Central memory CD4-positive, alpha-beta T cell (primary cell): Measurements from ENCODE around the gene GLCCI1.

ENCODE experiments used
- DNase-seq: peaks from one replicate; pipeline ENCODE4 v3.0.0; 2022
- total RNA-seq, 3 experiments: gene quantifications; one replicate each; lab custom pipeline; 2026; lab: John Stamatoyannopoulos, UW

GLCCI1 gene
- total RNA-seq: 10.5 to 63.1 (median 45.7) reads per million in 3 experiments

DNA sequence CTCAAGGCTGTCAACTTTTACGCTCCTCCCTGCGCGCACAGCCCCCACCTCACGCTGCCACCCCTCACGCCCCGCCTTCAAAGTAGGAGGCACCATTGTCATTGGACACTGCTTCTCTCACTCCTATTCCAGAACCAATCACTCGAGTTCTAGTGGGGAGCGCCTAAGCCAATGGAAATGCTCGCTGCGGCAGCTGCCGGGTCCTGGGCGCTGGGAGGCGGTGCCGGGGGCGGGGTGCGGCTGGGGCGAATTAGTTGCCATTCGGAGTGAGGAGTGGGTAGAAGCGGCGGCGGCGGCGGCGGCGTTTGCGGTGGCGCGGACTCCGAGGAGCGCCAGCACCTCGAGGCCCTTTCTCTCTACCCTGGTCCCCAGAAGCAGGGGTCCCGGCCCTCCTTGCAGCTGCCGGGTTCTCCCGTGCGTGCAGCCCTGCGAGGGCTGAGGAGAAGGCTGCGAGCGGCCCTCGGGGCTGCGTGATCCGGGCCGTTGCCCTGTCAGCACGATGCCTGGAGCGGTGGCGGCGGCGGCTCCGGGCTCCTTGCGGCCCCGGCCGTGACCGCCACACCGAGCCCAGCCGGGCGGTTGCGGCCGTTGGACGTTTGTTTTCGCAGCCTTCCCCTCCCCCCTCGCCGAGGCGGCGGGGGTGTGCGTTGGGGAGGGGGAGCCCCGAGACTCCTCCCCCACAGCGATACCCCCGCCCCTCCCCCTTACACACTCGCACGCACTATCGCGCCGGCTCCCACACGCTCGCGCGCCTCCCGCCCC lies at the start of gene GLCCI1:
Gene GLCCI1, plus strand, starts transcription at position 253 of the 762 bp plus-strand sequence. CDS start 555 bp downstream, outside the sequence.
- DNase-seq: peak; percentile 97

DNA sequence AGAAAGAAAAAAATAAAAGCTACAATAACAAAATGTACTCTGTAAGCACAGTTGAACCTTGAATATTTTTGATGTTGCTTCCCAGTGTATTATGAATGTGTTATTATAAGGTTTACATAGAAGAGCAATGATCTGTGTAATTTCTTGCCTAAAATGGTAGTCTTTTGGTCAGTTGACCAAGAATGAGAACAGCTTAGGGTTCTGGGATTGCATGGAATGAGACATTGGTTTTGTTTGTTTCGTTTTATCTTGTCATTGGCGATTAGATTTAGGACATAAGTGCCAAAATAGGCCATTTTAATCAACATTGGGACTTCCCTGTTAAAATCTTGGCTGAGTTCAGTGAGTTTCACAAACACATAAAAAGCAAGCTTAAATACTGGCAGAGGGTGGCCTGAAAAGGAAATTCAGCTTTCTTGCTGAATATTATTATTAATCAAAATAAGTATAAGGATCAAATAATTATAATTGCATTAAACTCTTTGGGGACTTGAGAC lies 49.1 kb upstream of the GLCCI1 start:
- no peak for DNase-seq

DNA sequence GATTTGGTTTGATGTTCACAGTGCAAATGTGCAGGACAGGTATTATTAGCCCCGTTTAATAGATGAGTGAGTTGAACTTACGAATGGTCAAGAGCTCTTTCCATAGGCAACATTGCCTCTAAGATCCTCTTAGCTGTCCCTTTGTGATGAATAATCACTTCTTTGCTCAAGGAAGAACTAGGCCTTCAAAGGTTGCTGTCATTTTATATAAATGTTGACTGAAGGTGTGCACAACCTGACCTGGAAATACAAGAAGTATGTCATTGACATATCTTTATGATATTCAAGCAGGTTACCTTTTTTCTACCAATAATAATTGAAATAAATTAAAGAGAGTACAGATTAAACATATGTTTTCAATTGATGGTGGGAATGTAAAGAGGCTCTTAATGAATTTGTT lies 48.5 kb upstream of the GLCCI1 start:
- no peak for DNase-seq

DNA sequence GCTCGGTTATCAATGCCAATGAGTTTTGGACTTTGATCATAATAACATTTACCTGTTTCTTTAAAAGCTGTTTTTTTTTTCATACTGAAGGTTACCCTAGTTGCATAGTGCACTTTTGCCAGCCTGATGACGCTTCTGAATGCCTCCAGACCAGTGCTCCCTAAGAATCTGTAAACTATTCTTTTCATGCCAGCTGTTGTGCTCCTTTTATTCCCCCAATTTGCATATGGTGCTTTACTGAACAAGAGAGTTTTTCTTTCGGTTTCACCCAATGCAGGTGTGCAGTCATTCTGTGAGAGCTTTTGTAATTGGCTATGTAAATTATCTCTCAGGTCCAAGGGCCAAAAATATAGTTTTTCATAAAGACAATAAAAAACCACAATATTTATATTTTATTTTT lies 48.1 kb upstream of the GLCCI1 start:
- DNase-seq: peak; percentile 43

DNA sequence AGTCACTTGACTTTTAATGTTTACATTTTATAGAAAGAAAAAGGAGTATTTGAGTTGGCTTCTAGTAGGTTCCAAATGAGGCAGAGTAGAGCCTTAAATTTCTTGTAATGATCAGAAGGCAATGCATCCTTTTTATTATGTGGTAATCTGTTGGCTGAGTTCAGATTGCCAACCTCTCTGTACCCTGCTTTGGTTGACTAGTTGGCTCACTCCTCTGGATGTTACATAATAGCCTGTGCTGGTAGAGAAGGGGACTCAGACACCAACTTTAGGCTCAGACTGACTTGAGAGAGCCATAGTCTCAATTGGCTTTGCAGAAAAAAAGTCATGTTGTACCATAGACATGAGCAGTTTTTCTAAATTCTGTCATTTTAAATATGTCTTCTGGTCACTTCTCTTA lies 46.8 kb upstream of the GLCCI1 start:
- no peak for DNase-seq

DNA sequence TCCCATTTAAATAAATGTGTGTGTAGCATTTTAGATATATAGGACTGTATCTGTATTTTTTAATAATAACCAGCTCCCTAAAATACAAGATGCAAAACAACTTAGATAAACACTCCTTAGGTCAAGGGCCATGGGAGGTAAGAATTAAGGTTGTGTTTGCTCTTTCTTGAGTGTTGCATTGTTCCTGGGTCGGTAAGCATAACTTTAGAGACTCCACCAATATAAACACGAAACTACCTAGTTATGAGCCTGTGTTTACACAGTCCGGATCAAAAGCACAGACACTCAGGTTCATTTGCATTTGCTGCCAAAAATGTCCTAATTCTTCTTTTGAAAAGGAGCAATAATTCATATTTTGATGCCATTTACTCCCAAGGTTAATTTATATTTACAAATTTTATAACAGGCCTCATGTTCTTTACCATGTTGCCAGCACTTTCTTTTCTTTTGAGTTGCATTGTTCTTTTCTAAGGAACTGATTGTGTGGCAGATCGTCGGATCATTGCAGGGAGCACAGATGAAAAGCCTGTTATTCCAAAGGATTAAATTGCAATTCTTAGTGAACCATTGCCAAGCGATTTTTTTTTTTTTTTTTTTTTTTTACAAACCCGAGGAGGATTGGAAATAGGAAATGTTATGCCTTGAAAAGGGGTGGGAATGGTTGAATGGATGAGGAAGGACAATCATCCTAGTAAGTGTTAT lies 45.8 kb upstream of the GLCCI1 start:
- DNase-seq: no peak

DNA sequence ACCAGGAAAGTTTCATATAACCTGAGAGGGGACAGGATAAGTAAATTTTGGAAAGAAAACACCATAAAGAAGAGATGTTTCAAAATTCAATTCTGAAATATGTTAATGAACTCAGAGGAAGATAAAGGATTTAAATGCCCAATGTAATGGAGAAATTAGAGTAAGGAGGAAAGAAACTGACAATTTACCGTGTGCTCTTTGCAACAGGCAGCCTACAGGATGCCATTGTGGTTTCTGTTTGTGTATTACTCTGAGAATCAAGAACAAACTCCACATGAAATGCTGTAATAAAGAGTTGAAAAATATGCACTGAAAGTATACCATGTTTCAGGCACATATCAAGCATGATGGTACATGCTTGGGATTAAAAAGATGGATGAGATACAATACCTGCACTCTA lies 44.8 kb upstream of the GLCCI1 start:
- no peak for DNase-seq

DNA sequence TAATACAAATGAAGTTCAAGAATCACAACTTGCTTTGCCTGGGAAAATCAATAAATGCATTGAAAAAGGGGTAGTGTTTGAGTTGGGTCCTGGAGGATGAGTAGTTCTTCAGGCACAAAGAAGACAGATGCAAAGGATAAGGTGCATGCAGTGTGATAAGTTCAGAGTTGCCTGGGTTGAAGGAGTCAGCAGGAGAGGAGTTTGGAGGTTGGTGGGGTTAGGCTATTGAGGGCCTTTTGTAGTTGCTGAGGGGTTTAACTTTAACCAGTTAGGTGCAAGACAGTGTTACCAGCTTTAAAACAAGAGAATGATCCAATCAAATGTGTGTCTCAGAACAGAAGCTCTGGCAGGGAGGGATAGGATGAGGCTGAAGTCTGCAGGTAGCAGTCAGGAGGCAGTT lies 44.3 kb upstream of the GLCCI1 start:
- no peak for DNase-seq

DNA sequence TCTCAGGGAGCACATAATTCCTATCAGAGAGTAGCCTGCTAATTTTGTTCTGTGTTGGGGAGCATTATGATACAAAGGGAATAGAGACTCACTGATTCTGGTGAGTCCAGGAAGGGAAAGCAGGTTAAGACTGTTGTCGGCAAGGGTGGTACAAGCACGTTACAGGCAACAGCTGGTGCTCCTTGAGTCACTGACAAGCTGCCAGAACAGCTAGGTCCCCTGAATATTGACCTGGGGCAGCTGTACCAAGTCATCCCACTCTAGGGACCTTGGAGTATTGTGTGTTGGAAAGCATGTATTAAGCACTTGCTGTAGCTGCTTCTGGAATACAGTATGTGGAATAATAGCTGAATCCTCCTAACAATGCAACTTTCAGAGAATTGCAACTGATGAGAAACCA lies 37.0 kb upstream of the GLCCI1 start:
- no peak for DNase-seq

DNA sequence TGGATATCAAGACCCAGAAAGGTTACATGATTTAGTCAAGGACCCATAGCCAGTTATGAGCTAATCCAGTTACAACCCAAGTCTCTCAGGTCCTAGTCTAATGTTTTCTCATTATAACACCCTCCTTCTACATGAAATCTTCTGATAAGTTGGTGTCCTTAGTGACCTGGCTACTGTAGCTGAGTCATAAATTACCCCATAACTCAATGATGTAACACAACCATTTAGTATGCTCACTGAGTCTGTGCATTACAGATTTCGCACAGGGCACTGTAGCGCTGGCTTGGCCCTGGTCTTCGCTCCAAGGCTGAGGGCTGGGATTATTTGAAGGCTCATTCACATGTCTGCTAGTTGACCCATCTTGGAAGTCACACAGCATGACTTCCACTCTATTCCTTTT lies 36.0 kb upstream of the GLCCI1 start:
- no peak for DNase-seq

DNA sequence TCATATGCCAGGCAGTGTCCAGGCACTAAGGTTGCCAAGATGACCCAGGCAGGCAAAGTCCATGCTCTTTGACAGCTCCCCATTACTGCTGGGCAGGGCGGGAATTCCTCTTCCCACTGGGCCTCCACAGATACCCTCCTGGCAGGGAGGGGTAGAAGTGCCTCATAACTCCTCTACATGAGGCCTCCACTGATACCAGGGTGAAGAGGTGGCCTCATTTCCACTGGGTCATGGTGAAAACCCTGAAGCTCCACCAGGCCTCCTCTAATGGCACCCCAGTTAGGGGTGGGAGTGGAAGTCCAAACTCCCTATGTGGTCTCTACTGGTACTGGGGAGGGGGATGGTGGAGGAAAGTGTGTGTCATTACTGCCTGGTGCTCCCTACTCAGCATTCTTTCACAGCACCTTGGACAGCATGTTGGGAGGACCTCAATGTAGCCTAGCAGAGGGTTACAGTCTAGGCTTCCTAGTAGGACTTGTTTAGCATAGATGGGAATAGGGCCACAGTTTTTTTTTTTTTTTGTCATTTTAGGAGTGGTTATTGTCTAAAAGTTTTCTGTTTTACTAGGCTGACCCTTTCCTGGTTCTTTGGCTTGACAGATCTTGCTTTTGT lies 34.6 kb upstream of the GLCCI1 start:
- no peak for DNase-seq

DNA sequence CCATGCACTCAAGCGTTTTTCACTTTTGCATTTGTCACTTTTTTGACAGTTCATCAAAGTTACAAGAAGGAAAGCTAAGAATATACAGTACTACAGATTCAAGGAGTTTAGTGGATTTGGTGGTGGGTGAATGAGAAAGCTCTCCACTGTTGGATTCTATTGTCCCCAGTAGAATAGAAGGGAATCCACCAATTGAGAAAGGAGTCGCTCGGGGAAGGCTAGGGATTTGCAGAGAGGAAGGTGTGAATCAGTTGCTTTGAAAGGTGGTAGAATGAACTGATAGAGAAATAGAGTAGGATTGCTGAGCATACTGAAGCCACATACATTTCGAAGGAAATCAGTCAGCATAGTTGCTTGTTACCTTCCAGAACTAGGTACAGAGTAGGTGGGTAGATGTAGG lies 33.7 kb upstream of the GLCCI1 start:
- DNase-seq: no peak

DNA sequence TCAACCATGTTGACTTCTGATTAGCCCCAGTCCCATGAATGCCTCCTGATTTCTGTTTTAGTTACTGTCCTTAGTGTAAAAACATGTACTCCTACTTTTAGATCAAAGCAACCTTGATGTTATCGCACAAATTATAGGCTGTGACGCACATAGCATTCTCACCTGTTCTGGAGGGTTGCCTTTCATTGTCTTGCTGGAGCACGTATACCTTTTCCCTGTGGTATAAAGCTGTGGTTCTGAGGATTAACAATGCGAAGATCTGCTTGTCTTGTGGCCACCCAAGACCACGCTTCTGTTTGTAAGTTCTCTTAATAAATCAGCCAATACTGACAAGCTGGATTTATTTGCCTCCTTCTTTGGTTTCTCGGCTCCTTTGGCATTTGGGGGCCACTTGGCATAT lies 30.1 kb upstream of the GLCCI1 start:
- DNase-seq: no peak

DNA sequence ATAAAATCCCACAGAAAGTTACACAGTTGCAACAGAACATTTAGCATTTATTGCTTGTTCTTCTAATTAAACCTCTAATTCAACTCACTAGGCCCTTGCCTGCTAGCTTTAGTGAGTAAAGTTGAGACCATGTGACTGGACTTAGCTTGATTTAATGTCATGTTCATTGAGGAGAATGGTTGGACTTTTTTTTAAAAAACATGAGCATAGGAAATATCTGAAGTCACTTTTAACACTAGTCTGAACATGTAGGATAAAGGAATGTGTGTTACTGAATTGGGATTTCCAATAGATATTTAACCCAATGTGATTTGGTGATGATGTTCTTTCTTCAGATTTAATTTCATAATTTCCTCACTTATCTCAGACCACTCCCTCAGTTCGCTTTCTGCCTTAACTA lies 24.6 kb upstream of the GLCCI1 start:
- DNase-seq: no peak

DNA sequence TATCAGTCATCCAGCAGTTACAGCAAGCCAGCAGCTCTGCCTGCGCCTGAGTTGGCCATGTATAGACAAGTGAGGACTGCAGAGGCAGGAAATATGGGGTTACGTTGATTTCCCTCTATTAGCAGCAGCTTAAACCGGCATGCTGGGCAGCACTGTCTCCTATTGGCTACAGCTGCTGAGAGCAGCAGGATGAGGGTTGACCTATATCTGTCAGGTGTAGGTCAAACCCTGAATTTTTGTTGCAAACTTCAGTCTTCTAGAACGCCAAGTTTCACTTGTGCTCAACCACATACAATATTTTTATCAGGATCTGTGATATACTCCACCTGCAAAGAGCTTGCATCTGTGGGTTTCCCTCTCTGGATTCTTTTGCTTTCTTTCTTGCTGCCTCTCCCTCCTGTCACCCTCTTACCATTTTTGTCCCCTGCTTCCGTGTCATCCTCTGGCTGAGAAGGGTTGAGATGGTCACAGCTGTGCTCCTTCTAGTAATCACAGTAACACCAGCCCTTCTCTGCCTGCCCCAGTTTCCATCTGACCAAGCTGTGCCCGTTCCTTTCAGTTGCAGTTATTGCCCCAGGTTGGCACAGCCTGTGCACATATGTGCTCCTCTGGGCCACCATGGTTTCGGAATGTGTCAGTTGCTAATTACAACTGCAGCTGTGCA lies 23.8 kb upstream of the GLCCI1 start:
- peak; percentile 66 for DNase-seq

DNA sequence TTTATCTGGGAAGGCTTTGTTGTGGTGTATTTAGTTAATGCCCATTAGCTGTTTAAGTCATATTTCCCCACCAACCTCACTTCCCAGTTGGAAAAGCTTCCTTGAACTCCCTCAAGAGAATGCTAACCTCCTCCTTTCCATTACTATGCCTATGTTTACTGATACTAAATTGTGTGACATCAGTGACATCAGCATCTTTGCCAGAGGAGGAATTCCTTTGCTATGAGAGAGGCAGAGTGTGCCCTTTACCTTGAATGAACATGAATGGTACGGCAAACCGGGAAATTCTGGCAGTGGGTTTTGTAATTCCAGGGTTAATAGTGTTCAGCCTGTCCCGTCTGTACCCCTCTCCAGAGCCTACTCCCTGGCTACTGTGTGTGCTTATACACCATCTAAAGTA lies 22.1 kb upstream of the GLCCI1 start:
- no peak for DNase-seq

DNA sequence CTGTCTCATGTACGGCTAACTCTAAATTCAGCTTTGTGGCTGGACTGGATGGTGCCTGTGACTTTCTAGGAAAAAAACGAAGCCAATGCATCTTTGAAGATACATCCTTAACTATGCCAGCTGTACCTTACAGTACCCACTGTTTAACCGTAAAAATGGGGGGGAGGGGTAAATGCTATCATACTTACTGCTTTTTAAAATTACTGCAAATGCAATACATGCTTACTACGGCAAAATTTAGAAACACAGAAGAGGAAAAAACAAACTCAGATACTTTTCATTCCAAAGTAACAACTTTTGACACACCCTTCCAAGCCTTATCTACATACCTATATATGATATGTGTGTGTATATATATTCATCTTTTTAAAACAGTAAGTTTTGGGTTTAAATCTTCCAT lies 20.4 kb upstream of the GLCCI1 start:
- no peak for DNase-seq

DNA sequence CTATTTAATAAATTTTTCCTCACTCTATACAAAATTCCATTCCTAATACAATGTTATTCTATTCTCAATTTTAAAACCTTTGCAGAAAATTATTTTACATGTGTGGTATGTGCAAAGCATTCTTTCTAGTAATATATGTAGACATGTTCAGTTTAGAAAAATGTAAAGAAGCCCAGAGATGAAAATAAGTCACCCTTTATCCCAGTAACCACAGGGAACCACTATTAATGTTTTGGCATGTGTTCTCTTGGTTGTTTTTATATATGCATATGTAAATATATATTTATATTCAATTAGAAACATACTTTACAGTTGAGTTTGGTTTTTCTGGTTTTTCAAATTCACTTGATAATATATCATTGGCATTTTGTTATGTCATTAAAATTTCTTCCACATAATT lies 14.8 kb upstream of the GLCCI1 start:
- no peak for DNase-seq

DNA sequence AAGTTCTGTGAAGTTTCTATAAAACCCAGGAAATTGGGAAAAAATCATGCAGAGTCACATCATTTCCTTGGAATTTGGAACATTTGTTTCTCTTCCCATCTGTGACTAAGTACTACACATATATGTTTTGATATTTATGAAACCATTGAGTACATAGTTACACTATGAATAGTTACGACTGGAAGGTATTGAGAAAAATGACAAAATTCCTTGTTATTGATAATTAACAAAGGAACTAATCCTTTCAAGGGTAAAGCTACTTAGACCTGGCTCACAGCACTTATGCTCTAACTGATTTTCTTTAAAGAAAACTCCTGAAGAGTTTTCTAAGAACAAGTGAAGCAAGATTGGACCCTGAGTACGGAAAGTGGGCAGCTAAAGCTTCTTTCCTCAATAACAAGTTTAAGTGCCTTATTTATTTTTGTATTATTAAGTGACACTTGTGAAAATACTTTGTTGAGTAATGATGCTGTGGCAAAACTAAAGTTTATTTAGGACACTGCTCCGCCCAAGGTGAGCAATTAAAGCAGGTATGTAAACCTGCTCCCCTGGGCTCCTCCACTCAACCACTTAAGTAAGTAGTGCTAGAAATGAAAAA lies 12.0 kb upstream of the GLCCI1 start:
- DNase-seq: no peak

DNA sequence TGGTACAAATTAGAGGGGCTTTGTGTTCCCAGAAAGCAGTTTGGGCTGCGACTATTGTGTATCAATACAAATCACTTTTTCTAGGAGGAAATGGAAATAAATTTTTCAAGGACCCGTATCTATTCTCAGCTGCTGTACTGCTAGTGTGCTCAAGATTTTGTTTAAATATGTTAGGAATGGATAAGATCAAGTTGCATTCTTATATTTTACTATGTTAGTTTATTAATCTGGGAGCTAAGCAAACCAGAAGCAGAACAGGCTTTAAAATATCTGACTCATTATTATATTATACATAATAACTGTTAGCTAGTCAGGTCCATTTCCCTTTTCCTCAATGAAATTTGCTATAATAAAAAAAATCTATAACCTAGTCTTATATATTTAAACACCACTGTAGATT lies 11.1 kb upstream of the GLCCI1 start:
- DNase-seq: no peak

DNA sequence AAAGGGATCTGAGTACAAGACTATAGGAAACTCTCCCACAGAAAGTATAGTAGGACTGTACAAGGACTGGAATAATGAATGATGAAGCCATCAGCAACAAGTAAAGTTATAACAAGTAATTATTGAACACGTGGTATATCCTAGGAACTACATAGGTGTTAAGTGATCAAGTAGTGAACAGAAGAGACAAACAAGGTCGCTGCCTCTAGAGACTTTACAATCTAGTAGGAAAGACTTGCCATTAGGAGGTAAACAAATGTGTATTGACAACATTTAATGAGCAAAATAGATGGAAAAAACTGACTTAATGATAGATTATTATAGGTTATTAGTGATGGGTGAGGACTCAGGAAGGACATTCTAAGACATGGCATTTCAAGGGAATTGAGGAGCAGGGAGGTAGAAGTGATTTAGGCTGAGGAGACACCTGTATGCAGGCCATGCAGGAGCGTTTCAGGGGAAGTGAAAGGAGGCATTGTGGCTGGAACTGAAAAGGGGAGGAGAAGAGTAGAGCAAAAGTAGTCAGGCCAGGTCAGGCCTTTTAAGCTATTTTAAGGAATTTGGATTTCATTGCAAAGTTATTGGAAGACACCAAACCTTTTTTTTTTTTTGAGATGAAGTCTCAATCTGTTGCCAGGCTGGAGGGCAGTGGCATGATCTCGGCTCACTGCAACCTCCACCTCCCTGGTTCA lies 8.5 kb upstream of the GLCCI1 start:
- no peak for DNase-seq

DNA sequence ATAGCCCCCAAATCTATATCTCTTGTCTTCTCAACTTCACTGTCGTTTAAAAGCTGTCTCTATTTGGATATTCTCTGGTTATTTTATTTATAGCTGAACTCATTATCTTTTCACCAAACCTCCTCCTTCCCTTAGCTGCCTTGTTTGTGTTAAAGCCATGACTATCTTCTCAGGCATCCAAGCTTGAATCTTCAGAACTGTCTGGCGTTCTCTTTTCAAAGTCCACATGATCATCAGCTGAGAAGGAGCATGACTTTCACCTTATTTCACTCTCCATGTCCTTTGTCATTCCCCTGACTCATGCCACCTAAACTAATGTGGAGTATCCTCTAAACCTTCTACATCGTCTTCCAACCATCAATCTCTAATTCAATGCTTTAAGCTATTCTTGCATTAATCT lies 5.7 kb upstream of the GLCCI1 start:
- no peak for DNase-seq
